ENCODE data around the gene NAGS.
"Not testable (repeated sequence)": the region's sequence is repeated elsewhere in the genome, so short reads cannot be mapped to it uniquely, and the experiment has no call there.

NAGS gene, protein sequence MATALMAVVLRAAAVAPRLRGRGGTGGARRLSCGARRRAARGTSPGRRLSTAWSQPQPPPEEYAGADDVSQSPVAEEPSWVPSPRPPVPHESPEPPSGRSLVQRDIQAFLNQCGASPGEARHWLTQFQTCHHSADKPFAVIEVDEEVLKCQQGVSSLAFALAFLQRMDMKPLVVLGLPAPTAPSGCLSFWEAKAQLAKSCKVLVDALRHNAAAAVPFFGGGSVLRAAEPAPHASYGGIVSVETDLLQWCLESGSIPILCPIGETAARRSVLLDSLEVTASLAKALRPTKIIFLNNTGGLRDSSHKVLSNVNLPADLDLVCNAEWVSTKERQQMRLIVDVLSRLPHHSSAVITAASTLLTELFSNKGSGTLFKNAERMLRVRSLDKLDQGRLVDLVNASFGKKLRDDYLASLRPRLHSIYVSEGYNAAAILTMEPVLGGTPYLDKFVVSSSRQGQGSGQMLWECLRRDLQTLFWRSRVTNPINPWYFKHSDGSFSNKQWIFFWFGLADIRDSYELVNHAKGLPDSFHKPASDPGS

DNA sequence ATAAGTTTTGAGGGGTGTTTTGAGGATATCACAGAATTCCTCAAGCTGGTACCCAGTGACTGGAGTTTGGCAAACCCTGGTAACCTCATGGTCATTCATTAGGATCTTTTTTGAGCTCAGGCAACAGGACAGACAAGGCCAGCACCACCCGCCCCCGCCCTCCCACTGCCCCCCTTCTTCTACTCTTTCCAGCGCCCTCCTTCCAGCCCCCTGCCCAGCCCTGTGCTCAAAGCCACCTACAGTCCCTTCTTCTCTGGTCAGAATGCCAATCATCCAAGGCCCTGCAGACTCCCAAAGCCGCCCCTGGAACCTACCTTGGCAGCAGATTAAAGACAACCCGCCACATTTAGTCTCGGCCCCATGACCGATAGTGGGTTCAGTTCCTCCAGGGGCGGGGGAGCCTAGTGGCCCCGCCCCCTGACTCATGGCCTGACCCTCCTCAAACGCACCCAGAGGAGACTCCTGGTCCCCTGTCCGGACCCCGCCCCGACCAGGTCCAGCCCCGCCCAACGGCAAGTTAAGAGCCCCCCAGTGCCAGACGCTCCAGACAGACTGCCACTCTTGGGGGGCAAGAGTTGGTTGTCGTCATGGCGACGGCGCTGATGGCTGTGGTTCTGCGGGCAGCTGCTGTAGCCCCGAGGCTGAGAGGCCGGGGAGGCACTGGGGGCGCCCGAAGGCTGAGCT, at the start of gene NAGS:
Gene NAGS (plus strand): TSS at position 546 of the 684 bp plus-strand sequence. CDS start 42 bp downstream, at position 588.
- DNase-seq (ENCODE audit: low read depth, low spot score): no peak

DNA sequence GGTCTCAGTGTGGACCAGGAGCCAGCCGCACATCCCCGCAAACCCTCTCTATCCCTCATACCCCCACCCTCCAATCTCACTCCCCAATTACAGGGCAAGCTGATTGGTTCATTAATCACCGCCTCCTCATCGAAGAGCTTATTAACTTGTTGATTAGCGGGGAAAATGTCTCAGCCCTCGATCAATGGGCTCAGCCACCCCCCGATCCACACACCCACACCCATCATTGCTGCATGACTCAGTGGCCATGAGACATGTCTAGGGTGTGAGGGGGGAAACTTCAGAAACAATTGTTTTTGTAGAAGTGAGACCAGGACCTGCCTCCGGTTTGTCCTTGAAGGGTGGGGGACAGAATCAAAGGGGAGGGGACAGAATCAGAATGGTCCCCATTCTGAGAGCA, 48.2 kb upstream of the NAGS start:
- DNase-seq (ENCODE audit: low read depth, low spot score): no peak

DNA sequence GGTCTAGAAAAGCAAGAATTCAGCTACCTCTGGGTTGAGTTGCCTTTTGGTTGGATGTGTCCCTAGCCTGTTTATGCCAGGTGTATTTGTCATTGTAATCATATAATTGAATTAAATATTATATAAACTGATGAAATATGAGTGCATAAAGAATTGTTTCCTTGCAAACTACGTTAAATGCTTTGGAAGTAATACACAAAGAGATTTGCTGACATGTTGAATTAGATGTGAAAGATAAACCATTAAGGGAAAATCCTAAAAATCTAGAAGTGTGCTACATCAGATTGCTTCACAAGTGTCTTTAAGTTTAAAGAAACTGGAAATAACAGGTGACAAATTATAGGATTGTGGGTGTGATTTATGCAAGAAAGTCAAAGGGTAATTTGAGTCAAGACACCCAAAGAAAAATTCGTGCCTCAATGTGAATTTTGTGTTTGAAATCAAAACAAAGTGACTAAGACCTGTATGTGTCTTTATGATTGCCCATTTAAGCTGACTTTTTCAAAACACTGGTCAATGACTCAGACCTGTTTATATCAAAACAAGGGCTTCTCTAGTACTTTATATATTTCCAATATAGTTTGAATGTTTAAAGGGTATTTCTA, 45.6 kb upstream of the NAGS start:
- no peak for DNase-seq (ENCODE audit: low read depth, low spot score)

DNA sequence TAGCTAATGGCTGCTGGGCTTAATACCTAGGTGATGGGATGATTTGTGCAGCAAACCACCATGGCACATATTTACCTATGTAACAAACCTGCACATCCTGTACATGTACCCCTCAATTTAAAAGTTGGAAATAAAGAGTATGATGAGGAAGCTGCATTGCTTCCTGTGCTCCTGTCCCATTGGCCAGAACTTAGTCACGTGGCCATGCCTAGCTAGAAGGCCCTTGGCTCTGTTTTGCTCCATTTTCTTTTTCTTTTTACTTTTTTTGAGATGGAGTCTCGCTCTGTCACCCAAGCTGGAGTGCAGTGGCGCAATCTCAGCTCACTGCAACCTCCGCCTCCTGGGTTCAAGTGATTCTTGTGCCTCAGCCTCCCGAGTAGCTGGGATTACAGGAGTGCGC, 43.1 kb upstream of the NAGS start:
- not testable (repeated sequence) for DNase-seq (ENCODE audit: low read depth, low spot score)

DNA sequence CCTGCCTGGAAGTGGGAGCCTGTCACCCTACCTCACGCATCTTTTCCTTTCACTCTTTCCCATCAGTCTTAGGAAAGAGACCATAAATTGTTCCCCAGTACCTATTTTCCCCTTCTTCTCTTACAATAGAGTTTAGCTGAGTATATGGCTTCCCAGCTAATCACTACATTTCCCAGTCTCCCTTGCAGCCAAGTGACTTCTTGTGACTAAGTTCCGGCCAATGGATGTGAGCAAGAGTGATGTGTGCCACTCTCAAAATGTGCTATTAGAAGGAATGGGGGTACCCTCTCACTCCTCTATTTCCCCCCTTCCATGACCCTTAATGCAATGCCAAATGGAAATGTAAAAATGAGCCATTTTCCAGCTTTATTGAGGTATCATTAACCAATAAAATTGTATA, 42.5 kb upstream of the NAGS start:
- no peak for DNase-seq (ENCODE audit: low read depth, low spot score)

DNA sequence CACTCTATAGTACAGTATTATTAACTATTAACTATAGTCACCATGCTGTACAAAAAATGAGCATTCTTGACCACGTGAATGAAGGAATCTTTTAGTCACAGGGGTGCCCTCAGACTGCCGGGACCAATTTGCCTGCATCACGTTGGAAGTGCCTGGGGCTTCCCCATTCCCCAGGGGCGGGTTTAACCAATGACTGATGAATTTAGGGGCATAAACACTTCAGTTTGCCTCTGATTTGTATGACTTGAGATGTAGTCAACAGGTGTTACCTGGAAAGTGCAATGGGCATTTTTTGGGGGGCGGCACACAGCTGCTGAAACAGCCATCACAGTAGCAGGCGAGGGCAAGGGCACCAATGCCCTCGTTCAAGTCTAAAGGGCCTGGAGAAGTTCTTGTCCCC, 41.9 kb upstream of the NAGS start:
- no peak for DNase-seq (ENCODE audit: low read depth, low spot score)

DNA sequence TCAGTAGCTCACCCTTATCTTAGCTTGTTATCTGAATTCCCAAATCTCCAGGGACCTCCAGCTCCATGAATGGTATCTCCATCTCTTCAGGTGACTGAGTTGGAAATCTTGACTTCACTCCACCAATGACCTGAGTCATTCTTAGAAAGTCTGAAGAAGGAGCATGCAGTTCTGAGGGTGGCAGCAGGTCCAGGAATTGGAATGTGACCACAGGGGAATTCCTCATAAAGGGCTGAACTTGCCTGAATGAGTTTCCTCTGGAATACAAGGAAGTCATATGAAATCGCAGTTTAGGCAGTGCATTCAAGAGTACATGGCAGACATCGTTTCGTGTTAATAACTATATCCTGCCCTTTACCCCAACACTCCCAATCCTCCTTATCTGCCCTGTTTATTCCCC, 38.1 kb upstream of the NAGS start:
- no peak for DNase-seq (ENCODE audit: low read depth, low spot score)

DNA sequence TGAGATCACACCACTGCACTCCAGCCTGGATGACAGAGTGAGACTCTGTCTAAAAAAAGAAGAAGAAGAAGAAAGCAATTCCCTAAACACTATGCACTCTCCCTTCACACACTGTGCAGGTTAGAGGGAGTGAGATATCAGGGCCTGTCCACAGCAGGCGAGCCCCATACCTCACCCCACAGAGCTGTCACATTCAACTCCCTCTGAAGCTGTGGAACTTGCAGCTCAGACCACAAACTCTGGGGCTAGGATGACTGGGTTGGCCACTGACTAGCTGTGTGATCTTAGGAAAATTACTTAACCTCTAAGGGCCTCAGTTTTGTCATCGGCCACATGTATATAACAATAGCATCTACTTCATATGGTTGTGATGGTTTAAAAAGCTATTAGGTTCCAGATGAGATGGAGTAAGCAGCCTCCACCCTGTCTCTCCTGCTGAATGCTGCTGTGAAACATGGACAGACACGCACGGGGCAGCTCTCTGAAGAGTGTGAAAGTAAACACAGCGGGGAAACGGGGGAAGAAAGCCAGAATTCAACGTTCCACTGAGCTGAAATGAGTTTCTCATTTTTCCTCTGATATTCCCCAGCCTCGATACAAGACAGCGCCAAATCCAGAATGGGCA, 37.1 kb upstream of the NAGS start:
- DNase-seq (ENCODE audit: low read depth, low spot score): no peak

DNA sequence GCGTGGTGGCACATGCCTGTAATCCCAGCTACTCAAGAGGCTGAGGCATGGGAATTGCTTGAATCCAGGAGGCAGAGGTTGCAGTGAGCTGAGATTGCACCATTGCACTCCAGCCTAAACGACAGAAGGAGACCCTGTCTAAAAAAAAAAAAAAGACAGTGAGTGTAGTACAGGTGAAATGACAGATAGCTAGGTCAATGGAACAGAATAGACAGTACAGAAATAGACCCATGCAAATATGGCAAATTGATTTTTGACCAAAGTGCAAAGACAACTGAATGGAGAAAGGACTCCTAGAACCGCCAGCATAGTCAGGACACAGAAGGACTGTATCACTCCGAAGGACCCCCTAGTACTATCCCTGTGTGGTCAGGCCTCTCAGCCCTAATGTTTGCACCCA, 34.1 kb upstream of the NAGS start:
- DNase-seq (ENCODE audit: low read depth, low spot score): no peak

DNA sequence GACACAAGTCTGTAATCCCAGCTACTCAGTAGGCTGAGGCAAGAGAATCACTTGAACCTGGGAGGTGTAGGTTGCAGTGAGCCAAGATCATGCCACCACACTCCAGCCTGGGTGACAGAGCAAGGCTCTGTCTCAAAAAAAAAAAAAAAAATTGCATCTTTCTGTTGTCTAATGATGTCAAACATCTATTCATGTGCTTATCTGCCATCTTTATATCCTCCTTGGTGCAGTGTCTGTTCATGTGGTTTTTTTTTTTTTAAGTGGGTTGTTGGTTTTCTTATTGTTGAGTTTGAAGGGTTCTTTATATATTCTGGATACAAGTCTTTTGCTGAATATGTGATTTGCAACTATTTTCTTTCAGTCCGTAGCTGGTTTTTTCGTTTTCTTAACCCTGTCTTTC, 33.0 kb upstream of the NAGS start:
- DNase-seq (ENCODE audit: low read depth, low spot score): not testable (repeated sequence)

DNA sequence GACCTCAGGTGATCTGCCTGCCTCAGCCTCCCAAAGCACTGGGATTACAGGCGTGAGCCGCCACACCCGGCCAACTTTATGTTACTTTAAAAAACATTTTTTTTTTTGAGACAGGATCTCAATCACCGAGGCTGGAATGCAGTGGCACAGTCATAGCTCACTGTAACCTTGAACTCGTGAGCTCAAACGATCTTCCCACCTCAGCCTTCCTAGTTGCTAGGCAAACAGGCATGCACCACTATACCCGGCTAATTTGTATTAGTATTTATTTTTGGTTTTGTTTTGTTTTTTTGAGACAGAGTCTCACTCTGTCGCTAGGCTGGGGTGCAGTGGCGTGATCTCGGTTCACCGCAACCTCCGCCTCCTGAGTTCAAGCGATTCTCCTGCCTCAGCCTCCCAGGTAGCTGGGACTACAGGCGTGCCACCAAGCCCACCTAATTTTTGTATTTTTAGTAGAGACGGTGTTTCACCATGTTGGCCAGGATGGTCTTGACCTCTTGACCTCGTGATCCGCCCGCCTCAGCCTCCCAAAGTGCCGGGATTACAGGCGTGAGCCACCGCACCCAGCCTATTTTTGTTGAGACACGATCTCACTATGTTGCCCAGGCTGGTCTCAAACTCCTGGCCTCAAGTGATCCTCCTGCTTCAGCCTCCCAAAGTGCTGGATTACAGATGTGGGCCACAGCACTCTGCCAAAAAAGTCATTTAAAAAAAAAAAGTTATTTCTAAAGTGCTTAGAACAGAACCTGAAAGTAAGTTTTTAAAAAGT, 31.8 kb upstream of the NAGS start:
- not testable (repeated sequence) for DNase-seq (ENCODE audit: low read depth, low spot score)

DNA sequence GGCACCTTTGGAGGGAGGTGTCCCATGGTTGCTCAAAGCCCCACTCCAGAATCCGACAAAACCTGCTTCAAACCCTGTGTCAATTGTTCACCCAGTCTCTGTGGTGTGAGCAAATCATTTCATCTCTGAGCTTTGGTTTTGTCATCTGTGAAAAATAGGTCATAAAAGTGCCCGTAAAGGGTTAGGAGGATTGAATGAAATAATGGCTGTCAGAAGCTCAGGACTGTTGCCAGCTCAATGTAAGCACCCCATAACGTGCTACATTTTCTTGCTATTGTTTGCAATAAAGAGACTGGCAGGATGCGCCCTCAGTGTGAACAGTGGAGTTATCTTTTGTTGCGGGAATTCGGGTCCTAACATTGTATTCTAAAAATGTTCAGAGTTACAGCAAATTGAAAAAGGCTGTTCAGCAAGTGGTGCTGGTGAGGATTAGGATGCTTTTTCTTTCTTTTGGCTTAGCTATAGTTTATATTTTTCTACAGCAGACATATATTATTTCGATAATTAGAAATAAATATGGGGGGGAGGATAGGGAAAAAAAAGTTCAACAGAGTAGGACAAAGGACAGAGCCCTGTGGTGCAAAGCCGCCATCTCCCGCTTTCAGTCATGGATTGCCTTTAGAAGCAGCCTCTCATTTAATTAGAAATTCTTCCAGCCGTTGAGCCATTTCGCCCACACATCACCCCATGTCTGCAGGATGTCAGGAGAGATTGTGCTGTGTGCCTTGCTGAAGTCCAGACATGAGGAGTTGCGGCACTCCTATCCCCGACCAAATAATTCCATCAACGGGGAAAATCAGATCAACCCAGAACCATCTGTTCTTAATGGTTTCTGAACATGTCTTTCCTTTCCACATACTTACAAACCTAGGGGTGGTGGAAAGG, 29.8 kb upstream of the NAGS start:
- DNase-seq (ENCODE audit: low read depth, low spot score): no peak

DNA sequence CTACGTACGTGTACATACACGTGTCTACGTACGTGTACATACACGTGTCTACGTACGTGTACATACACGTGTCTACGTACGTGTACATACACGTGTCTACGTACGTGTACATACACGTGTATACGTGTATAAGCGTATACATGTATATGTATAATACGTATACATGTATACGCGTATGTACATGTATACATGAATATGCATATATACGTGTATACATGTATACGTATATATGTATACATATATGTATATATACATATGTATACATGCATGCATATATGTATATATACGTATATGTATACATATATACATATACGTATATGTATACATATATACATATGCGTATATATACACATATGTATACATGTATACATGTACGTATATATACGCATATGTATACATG, 28.5 kb upstream of the NAGS start:
- DNase-seq (ENCODE audit: low read depth, low spot score): no peak

DNA sequence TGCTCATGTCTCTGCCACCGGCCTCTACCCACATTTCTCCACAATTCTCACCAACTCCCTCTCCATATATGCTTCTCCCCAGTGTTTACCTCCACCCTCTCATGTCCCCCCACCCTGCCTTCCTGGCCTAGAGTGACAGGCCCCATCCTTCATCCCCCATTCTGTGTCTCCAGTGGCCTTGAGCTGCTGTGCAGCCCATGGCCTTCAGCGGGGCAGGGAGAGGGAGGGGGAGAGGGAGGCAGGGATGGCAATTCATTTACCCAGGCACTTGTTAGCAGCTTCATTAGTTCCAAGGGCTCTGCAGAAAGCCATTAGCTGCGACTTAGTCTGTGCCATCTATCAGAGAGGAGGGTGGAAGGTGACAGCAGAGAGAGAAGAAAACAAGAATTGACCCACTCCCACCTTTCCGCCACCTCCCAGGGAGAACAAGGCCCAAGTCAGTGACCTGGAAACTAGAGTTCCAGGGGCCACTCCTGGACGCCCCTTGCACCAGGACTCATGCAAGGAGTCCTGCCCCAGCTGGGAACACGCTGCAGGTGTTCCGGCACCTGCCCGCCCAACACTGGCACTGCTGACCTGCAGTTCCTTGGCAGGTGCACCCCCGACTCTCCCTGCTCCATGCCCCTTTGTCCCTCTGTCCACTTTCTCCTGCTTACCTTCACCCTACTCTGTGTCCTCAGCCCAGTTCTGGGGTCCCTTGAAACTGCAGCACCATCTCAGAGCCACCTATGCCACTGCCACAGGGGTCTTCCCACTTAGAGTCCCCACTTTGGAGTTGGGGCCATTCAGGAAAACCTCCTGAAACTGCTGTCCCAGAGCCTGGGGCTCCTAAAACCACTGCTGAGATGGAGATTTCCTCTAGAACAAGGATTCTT, 27.2 kb upstream of the NAGS start:
- no peak for DNase-seq (ENCODE audit: low read depth, low spot score)

DNA sequence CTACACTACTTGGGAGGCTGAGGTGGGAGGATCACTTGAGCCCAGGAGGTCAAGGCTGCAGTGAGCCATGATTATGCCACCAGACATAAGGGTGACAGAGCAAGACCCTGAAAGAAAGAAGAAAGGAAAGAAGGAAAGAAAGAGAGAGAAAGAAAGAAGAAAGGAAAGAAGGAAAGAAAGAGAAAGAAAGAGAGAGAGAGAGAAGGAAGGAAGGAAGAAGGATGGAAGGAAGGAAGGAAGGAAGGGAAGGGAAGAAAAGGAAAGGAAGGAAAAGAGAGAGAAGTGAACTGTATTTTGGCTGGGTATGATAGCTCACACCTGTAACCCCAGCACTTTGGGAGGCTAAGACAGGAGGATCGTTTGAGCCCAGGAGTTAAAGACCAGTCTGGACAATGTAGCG, 26.3 kb upstream of the NAGS start:
- no peak for DNase-seq (ENCODE audit: low read depth, low spot score)

DNA sequence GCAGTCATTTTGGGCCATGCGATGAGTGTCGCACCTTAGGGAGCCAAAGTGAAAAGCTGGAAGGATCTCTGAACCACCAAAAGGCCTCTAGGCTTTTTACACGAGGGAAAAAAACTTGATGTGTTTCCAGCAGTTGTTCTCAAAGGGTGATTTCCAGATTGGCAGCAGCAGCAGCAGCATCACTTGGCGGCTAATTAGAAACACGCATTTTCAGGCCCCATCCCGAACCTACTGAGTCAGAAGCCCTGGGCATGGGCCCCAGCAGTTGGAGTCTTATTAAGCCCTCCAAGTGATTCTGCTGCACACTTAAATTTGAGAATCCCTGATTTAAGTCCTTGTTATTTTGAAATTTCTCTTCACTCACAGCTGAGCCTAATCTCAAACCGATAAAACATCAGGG, 25.4 kb upstream of the NAGS start:
- DNase-seq (ENCODE audit: low read depth, low spot score): no peak

DNA sequence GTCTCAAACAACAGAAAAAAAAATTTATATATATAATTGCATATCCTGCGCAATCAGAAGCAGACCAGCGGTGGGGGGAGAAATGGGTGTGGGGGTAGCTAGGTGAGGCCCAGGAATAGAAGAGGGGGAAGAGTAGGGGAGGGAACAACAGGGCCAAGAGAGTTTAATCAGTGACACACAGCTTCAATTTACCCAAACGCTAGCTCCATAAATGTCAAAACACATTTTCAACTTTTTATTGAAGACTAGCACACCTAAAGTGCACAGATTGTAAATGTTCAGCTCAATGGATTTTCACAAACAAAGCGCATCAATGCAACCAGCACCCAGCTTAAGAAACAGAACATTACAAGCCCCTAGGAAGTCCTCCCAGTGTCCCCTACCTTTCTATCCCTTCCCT, 24.8 kb upstream of the NAGS start:
- DNase-seq (ENCODE audit: low read depth, low spot score): no peak

DNA sequence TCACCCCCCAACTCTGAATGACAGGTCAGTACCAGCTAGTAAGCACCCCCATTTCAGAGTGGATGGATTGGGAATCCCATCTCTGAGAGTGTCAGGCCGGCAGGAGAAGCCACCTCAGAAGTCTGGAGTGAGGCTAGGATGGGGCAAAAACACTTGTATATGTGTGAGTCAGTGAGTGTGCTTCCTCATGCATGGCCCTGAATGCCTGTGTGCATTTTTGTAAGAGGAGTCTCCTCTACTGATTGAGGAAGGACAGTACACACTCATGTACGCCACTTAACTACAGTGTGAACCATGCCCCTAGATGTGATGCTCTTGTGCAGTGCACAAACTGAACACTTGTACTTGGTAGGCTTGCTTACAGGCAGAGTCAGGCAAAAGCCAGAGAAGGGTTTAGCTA, 22.3 kb upstream of the NAGS start:
- no peak for DNase-seq (ENCODE audit: low read depth, low spot score)

DNA sequence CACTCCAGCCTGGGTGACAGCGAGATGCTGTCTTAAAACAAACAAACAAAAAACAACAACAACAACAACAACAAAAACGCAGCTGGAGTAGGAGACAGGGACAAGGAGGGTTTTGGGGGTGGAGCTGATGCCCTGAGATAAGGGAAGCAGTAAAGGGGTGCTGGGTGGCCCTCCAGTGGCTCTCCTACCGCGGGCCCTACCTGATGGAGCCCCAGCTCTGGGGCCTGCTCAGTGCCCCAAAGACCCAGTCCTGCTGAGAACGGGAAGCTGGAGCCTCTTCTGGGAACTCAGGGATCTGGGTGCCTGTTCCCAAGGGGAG, 21.3 kb upstream of the NAGS start:
- DNase-seq (ENCODE audit: low read depth, low spot score): no peak

Data from brain pericyte (primary cell).